GM12891 (cell line): ENCODE measurements around the gene TEKT3. TPM values are rescaled to one million over a fixed set of nuclear protein-coding genes. Genes with fewer than 3 reads are reported as not detected.

Experiments
- DNase-seq: peaks from one replicate; pipeline ENCODE4 v3.0.0; 2011; ENCODE audit warnings: low spot score; ENCODE audit not compliant: insufficient read length
- FAIRE-seq: peaks from 2 replicates; lab custom pipeline; 2011; peaks lifted over from hg19 to GRCh38; lab: Jason Lieb, UNC
- PAX5 ChIP-seq: IDR thresholded peaks from 2 replicates; pipeline ENCODE4 v1.6.1; 2011; ENCODE audit warnings: low read length, moderate library complexity, mild to moderate bottlenecking; ENCODE audit not compliant: insufficient read depth, severe bottlenecking
- POLR2A ChIP-seq: IDR thresholded peaks from 2 replicates; pipeline ENCODE4 v1.6.1; 2011; ENCODE audit warnings: low read depth, low read length, control low read depth
- POLR2AphosphoS5 ChIP-seq: IDR thresholded peaks from 2 replicates; pipeline ENCODE4 v1.6.1; 2011; ENCODE audit warnings: low read depth, low read length, control low read depth
- POU2F2 ChIP-seq: IDR thresholded peaks from 2 replicates; pipeline ENCODE4 v1.6.1; 2011; ENCODE audit warnings: low read depth, mild to moderate bottlenecking, control low read depth, low read length, moderate library complexity
- SPI1 ChIP-seq: IDR thresholded peaks from 2 replicates; pipeline ENCODE4 v1.6.1; 2011; ENCODE audit warnings: low read depth, low read length, control low read depth
- TAF1 ChIP-seq: IDR thresholded peaks from 2 replicates; pipeline ENCODE4 v1.6.1; 2011; ENCODE audit warnings: low read depth, low read length, control low read depth
- polyA plus RNA-seq: library from polyadenylated mRNA; unstranded; fragments of >200 nt; gene quantifications from one replicate; pipeline ENCODE4 v1.2.1, GENCODE V29; 2012; ENCODE audit warnings: low read depth, missing spikeins, inconsistent platforms; ENCODE audit not compliant: missing spikeins

The TEKT3 gene
- polyA plus RNA-seq, result not detected

DNA sequence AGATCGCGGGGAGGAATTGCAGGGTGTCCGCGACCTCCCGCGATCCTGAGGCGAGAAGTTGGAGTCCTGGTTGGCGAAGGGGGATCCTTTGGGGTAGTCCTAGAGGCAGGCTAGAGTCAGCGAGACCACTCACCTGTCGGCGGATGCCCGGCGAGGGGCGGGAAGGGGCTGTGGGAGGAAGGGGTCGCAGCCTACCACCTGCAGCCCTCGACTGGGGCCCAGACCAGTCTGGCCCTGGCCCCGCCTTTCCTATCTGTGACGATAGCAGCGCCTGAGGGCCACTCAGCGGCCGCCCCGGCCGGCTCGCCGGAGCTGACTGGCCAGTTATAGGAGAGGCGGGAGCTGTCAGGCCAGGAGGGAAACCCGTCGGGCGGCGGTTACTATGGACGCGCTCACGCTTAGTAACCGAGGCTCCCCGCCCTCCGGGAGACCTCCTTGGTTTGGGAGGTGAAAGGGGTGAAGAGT lies at the start of gene TEKT3:
TEKT3 (minus strand) TSS at position 213 of the 465 bp plus-strand sequence. CDS start 10,012 bp downstream, outside the sequence.
- no peak for FAIRE-seq
- no peak for DNase-seq

DNA sequence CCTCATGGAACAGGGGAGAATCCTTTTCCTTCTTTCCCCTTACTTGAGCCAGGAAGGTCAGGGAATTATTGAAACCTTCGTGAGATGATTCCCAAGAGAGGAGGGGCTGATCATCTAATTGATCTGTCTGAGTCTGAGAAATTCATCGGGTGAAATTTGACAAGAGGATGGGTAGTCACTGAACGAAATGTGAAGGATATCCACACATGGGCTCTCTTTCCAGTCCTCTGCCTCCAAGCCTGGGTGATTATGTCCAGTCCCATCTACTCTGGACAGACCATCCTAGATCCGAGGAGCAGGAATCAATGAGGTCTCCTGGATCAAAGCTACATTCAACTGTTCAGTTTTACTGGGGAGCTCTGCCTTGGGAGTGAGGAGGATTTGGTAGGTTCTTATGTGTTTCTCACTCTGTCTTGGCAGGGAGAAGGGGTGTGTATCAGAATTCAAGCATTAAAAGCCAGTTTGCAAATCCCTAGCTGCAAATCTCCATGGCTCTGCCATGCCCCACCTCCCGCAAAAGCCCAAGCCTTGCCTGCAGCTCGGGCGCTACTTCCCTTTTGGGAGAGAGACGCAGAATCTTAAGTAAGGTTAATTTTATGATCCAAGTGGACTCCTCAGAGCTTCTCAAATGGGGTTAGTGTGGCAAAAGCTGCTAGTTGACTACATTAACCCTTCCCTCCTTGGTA lies 47.1 kb upstream of the TEKT3 start:
- DNase-seq, result no peak
- TF ChIP-seq POU2F2, result no peak
- TF ChIP-seq TAF1, result no peak
- TF ChIP-seq POLR2AphosphoS5, result no peak
- no peak for TF ChIP-seq POLR2A
- TF ChIP-seq PAX5, result no peak
- TF ChIP-seq SPI1, result no peak
- FAIRE-seq, result no peak

More for the DNA sequence above, at the start of gene TEKT3:
- TF ChIP-seq POLR2A (no peak), TAF1 (no peak), POLR2AphosphoS5 (no peak), PAX5 (no peak), POU2F2 (no peak), SPI1 (no peak)

DNA sequence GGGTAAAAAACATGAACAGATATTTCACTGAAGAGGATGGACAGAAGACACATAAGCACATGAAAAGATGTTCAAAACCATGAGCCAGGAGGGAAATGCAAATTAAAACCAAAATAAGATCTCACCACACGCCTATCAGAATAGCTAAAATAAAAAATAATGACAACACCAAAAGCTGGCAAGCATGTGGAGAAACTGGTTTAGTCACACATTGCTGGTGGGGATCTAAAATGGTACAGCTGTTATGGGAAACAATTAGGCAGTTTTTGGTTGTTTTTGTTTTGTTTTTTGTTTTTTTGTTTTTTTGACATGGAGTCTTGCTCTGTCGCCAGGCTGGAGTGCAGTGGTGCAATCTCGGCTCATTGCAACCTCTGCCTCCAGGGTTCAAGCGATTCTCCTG lies 44.7 kb upstream of the TEKT3 start:
- FAIRE-seq (no peak), DNase-seq (no peak)
- TF ChIP-seq POLR2A, result no peak
- no peak for TF ChIP-seq PAX5
- TF ChIP-seq TAF1, result no peak
- TF ChIP-seq SPI1, result no peak
- no peak for TF ChIP-seq POU2F2
- no peak for TF ChIP-seq POLR2AphosphoS5

DNA sequence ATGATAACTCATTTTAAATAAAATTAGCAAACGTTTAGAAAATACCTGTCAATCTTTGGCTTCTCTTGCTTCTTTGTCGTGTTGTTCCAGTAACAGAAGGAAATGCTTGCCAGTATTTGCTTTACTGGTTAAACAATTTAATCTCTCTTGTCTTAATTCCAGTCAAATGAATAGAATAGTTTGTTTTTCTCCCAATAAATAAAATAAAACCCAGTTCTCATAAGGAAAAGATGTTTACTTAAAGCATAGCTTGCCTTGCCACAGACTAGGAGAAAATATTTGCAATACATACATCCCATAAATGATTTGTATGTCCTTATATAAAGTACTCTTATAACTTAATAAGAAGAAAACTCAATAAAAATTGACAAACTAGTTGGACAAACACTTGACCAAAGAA lies 43.9 kb upstream of the TEKT3 start:
- TF ChIP-seq PAX5 (no peak), SPI1 (no peak), POLR2AphosphoS5 (no peak), TAF1 (no peak)
- DNase-seq, result no peak
- no peak for FAIRE-seq

DNA sequence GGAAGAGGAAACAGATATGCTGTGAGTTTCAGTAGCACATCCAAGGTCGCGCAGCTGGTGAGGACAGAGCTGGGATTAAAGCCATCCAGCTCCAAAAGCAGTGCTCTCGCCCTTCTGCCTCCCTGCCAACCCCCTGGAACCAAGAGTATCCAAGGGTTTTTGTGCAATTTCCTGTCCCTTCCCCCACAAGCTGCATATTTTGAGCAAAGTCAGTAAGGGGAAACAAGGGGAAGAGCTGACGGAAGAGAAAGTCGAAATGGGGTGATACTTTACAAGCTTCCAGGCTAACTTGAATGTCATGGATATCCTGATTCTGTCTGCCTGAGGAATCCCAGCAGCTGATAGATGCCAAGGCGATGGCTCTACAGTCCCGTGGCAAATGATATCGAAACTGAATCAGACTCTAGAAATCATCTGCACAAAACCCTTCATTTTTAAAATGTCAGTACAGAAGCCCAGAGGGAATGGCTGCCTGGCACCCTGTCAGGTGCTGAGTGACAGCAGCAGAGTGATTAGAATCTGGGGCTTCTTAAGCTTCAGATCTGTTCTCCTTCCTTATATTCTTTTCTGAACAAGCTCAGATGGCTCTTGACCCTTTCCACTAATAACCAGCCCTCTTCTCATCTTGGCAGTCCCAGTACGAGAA lies 42.9 kb upstream of the TEKT3 start:
- FAIRE-seq (no peak), DNase-seq (no peak)

DNA sequence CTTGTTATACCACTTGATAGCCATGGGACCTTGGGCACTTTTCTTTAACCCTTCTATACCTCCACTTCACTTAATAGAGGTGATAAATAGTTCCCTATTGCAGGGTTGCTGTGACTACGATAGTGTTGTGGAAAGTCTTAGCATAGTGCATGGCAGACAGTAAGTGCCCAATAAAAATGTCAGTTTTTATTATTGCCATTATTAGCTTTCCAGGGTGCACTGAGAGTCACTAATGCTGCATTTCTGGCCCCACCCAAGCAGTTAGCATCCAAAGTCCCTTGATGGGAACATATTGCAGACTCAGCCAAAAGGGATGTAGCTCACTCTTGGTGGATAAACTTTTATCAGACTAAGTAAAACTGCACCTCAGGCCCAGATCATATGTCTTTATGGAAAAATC lies 41.5 kb upstream of the TEKT3 start:
- no peak for FAIRE-seq
- no peak for DNase-seq
- no peak for TF ChIP-seq POLR2AphosphoS5
- no peak for TF ChIP-seq POLR2A
- no peak for TF ChIP-seq SPI1
- TF ChIP-seq PAX5, result no peak
- TF ChIP-seq TAF1, result no peak
- TF ChIP-seq POU2F2, result no peak

More for the DNA sequence above, 42.9 kb upstream of the TEKT3 start:
- TF ChIP-seq PAX5 (no peak), SPI1 (no peak), TAF1 (no peak)

DNA sequence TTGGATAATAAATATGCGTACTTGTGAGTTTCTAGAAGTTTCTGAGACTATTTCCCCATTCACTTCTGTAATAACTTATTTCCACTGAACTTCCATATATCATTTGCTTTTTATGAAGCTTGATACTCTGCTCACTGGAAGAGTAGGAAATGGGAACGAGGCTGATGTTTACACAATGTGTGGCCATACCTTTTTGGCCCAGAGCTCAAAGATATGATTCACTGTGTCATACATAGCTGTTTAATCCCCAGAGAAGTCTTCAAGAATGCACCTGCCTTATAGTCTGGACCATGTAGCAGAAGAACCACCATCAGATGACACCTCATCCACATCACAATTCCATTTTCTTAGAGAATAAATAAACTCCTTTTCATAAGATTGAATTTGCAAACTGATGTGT lies 40.3 kb upstream of the TEKT3 start:
- FAIRE-seq (no peak), DNase-seq (no peak)
- TF ChIP-seq TAF1 (no peak), SPI1 (no peak), PAX5 (no peak), POLR2A (no peak), POLR2AphosphoS5 (no peak), POU2F2 (no peak)

DNA sequence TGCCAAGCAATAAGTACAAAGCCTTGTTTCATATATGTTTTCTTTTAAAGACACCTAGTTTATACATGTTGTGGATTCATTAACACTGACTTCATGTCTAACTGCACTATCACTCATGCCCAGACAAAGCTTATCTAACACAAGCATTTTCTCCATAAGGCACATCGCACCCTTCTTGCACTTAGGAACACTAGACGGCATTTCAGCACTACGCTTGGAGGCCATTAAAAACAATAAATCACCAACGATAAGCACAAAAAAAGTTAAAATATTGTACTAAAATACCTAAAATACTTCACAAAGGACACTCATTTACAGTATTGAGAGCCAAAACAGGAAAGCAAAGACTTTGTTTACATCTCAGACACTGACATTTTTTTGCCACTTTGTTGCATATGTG lies 39.0 kb upstream of the TEKT3 start:
- FAIRE-seq (no peak), DNase-seq (no peak)
- TF ChIP-seq PAX5 (no peak), POU2F2 (no peak), TAF1 (no peak), POLR2AphosphoS5 (no peak), SPI1 (no peak), POLR2A (no peak)

DNA sequence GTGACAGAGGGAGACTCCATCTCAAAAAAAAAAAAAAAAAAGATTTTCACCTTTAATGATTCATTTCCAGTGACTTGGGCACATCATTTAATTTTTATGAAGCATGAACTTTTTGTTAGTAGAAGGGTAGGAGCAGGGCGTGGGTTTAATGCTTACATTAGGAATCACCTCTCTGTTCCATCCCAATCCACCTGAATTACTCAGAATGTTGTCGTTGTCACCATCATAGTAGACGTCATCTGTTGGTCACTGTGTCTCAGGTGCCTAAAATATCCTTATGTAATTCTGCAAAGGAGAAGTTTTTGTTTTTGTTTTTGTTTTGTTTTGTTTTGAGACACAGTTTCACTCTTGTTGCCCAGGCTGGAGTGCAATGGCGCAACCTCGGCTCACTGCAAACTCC lies 38.3 kb upstream of the TEKT3 start:
- DNase-seq, result no peak
- TF ChIP-seq SPI1 (no peak), TAF1 (no peak), PAX5 (no peak), POLR2A (no peak), POLR2AphosphoS5 (no peak), POU2F2 (no peak)
- FAIRE-seq, result no peak

DNA sequence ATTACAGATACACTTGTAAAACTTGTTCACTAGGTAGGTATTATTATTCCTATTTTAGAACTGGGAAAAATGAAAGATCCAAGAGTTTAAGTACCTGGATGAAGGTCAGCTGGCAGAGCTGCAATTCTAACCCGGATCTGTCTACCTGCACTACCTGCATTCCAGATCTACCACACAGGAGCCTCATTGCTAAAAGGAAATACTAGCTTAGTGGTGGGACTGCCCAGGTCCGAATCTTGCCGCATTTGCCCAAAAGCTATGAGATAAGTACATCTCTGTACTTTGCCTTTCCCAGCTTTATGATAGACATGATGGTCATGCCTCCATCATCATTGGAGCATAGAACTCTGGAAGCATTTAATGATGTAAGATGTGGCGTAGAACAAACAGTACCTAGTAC lies 36.8 kb upstream of the TEKT3 start:
- FAIRE-seq (no peak), DNase-seq (no peak)
- no peak for TF ChIP-seq SPI1
- TF ChIP-seq POLR2AphosphoS5, result no peak
- no peak for TF ChIP-seq TAF1
- TF ChIP-seq POU2F2, result no peak
- TF ChIP-seq POLR2A, result no peak
- TF ChIP-seq PAX5, result no peak
